ENCODE data around the gene NOXRED1. TPM values are rescaled to one million over a fixed set of nuclear protein-coding genes. Genes with fewer than 3 reads are reported as not detected.

The NOXRED1 gene
- total RNA-seq, 1 experiment from 2014 or later: 0.20 TPM

DNA sequence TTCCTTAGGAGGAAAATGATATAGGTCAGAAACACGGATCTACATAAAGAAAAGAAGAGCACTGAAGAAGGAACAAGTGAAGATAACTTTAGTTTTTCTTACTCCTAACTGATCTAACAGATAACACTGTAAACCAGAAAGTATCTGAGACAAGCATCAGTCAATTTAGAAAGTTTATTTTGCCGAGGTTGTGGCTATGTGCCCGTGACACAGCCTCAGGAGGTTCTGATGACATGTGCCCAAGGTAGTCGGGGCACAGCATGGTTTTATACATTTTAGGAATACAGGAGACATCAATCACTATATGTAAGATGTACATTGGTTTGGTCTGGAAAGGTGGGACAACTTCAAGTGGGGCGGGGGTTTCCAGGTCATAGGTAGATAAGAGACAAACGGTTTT is 23.1 kb downstream of the NOXRED1 start:
- POLR2A ChIA-PET: no interaction called here
- DNase-seq (ENCODE audit: low spot score) (no peak), ATAC-seq (no peak)
- Mint-ChIP-seq H3K36me3 (peaks cover 5% of the 10 kb centered on the region), H3K27ac (no peak overlapping the region), H3K4me1 (no peaks in the 10 kb centered on the region), H3K9me3 (peaks cover 7% of the 10 kb centered on the region), H3K4me3 (no peak overlapping the region), H3K27me3 (ENCODE audit: low read depth) (no peaks in the 10 kb centered on the region; the same call in 1 of the 2 replicates)
- TF ChIP-seq ATF1 (CRISPR knock-in tag; IDR thresholded peaks at IDR 0.05) (no peak), NFATC4 (CRISPR knock-in tag; IDR thresholded peaks at IDR 0.05) (no peak), MXD4 (CRISPR knock-in tag; IDR thresholded peaks at IDR 0.05; ENCODE audit: borderline replicate concordance) (no peak), JAZF1 (CRISPR knock-in tag; IDR thresholded peaks at IDR 0.05) (no peak), ZBTB21 (CRISPR knock-in tag; IDR thresholded peaks at IDR 0.05; ENCODE audit: borderline replicate concordance) (no peak), EMX1 (CRISPR knock-in tag; IDR thresholded peaks at IDR 0.05) (no peak), ZNF423 (CRISPR knock-in tag; IDR thresholded peaks at IDR 0.05) (no peak), GTF2I (CRISPR knock-in tag; conservative IDR thresholded peaks at IDR 0.05) (no peak), TEAD4 (CRISPR knock-in tag; IDR thresholded peaks at IDR 0.05) (no peak), HMGA2 (CRISPR knock-in tag; IDR thresholded peaks at IDR 0.05) (no peak), ZNF138 (CRISPR knock-in tag; conservative IDR thresholded peaks at IDR 0.05) (no peak), ZNF416 (CRISPR knock-in tag; IDR thresholded peaks at IDR 0.05) (no peak), ZNF512 (CRISPR knock-in tag; IDR thresholded peaks at IDR 0.05; ENCODE audit: borderline replicate concordance) (no peak), SOX15 (CRISPR knock-in tag; IDR thresholded peaks at IDR 0.05) (no peak)
- TF ChIP-seq, protein P1, sequence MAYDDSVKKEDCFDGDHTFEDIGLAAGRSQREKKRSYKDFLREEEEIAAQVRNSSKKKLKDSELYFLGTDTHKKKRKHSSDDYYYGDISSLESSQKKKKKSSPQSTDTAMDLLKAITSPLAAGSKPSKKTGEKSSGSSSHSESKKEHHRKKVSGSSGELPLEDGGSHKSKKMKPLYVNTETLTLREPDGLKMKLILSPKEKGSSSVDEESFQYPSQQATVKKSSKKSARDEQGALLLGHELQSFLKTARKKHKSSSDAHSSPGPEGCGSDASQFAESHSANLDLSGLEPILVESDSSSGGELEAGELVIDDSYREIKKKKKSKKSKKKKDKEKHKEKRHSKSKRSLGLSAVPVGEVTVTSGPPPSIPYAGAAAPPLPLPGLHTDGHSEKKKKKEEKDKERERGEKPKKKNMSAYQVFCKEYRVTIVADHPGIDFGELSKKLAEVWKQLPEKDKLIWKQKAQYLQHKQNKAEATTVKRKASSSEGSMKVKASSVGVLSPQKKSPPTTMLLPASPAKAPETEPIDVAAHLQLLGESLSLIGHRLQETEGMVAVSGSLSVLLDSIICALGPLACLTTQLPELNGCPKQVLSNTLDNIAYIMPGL (CRISPR knock-in tag; IDR thresholded peaks at IDR 0.05): no peak
- TF ChIP-seq, protein P2, sequence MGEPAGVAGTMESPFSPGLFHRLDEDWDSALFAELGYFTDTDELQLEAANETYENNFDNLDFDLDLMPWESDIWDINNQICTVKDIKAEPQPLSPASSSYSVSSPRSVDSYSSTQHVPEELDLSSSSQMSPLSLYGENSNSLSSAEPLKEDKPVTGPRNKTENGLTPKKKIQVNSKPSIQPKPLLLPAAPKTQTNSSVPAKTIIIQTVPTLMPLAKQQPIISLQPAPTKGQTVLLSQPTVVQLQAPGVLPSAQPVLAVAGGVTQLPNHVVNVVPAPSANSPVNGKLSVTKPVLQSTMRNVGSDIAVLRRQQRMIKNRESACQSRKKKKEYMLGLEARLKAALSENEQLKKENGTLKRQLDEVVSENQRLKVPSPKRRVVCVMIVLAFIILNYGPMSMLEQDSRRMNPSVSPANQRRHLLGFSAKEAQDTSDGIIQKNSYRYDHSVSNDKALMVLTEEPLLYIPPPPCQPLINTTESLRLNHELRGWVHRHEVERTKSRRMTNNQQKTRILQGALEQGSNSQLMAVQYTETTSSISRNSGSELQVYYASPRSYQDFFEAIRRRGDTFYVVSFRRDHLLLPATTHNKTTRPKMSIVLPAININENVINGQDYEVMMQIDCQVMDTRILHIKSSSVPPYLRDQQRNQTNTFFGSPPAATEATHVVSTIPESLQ (CRISPR knock-in tag; IDR thresholded peaks at IDR 0.05): no peak
- TF ChIP-seq, protein P3, sequence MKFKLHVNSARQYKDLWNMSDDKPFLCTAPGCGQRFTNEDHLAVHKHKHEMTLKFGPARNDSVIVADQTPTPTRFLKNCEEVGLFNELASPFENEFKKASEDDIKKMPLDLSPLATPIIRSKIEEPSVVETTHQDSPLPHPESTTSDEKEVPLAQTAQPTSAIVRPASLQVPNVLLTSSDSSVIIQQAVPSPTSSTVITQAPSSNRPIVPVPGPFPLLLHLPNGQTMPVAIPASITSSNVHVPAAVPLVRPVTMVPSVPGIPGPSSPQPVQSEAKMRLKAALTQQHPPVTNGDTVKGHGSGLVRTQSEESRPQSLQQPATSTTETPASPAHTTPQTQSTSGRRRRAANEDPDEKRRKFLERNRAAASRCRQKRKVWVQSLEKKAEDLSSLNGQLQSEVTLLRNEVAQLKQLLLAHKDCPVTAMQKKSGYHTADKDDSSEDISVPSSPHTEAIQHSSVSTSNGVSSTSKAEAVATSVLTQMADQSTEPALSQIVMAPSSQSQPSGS (CRISPR knock-in tag; IDR thresholded peaks at IDR 0.05; ENCODE audit: borderline replicate concordance, low read depth): no peak
- CTCF ChIA-PET: no interaction called here

GRCh38 chr14:77390188-77390587 is 33.1 kb downstream of the NOXRED1 start:
- Mint-ChIP-seq H3K27ac (no peak overlapping the region), H3K36me3 (no peaks in the 10 kb centered on the region), H3K4me3 (no peak overlapping the region), H3K4me1 (no peaks in the 10 kb centered on the region), H3K9me3 (no peaks in the 10 kb centered on the region), H3K27me3 (ENCODE audit: low read depth) (no peaks in the 10 kb centered on the region)
- ATAC-seq (no peak), DNase-seq (ENCODE audit: low spot score) (no peak)
- TF ChIP-seq GABPB1 (CRISPR knock-in tag; IDR thresholded peaks at IDR 0.05): peak; percentile 46; the same call in 1 of the 2 replicates
- no peak for TF ChIP-seq TCF7 (CRISPR knock-in tag; IDR thresholded peaks at IDR 0.05; ENCODE audit: low read depth)
- TF ChIP-seq, protein P3 (CRISPR knock-in tag; IDR thresholded peaks at IDR 0.05; ENCODE audit: borderline replicate concordance, low read depth): no peak
- POLR2A ChIA-PET: no interaction called here
- CTCF ChIA-PET: interaction anchor here (0.6 kb wide), 1 partner anchor 13 kb away, joined by 3 read pairs; the partner anchor contains the start of genes SAMD15 and TMED8
